LNCAP (cell line): ENCODE data around the gene PELI2.

Experiments
- CTCF ChIP-seq: fragments of 450-650 bp; IDR thresholded peaks from 2 replicates; pipeline ENCODE4 v1.5.1; 2017; ENCODE audit warnings: mild to moderate bottlenecking

Gene PELI2

GRCh38 chr14:56289155-56289554 lies 170.9 kb downstream of the PELI2 start:
- no peak for TF ChIP-seq CTCF

- no peak for TF ChIP-seq CTCF
These were observed 172.0 kb downstream of the PELI2 start for GRCh38 chr14:56290195-56290594.

- no peak for TF ChIP-seq CTCF
These were observed 174.8 kb downstream of the PELI2 start for GRCh38 chr14:56292970-56293369.

- no peak for TF ChIP-seq CTCF
These were observed 175.3 kb downstream of the PELI2 start for GRCh38 chr14:56293506-56293905.

- no peak for TF ChIP-seq CTCF
These were observed 175.9 kb downstream of the PELI2 start for GRCh38 chr14:56294128-56294527.

GRCh38 chr14:56295743-56296142 lies 177.5 kb downstream of the PELI2 start:
- TF ChIP-seq CTCF: no peak

GRCh38 chr14:56297449-56297848 lies 179.2 kb downstream of the PELI2 start:
- TF ChIP-seq CTCF: no peak

GRCh38 chr14:56299306-56299984 lies 181.2 kb downstream of the PELI2 start:
- no peak for TF ChIP-seq CTCF
